Transverse colon (tissue), 4 donors: ENCODE measurements around the gene PPP1R10. TPM values are rescaled to one million over a fixed set of nuclear protein-coding genes. Genes with fewer than 3 reads are reported as not detected.
"Not testable (repeated sequence)": the region's sequence is repeated elsewhere in the genome, so short reads cannot be mapped to it uniquely, and the experiment has no call there.

ENCODE experiments used
- DNase-seq: peaks from one replicate; pipeline ENCODE4 v3.0.0-alpha.2; 2019
- H3K27ac ChIP-seq, 4 donors: fragments of 200-600 bp; sonication (generic); 2 replicates each; pipeline ENCODE4 v1.5.1; 2016 to 2018; ENCODE audit warnings: inconsistent platforms in 4 of 4
- H3K27me3 ChIP-seq: fragments of 200-600 bp; sonication (generic); 2 replicates; pipeline ENCODE4 v1.5.1; 2017; ENCODE audit warnings: inconsistent platforms
- H3K36me3 ChIP-seq, 4 donors: fragments of 200-600 bp; sonication (generic); 2 replicates each; pipeline ENCODE4 v1.5.1; 2017 to 2019; ENCODE audit warnings: inconsistent platforms in 4 of 4
- H3K4me1 ChIP-seq, 4 donors: fragments of 200-600 bp; sonication (generic); 2 replicates each; pipeline ENCODE4 v1.5.1; 2017 to 2020; ENCODE audit warnings: inconsistent platforms in 4 of 4
- H3K4me3 ChIP-seq, 4 donors: fragments of 200-600 bp; sonication (generic); 1 replicate in 1 of 4; 2 replicates in 3 of 4; pipeline versions ENCODE4 v1.5.1 to v1.6.1; 2017 to 2019; ENCODE audit warnings: inconsistent platforms in 4 of 4
- H3K9me3 ChIP-seq, 2 donors: fragments of 200-600 bp; sonication (generic); 2 replicates each; pipeline ENCODE4 v1.5.1; 2017 to 2019; ENCODE audit warnings: inconsistent platforms in 2 of 2
- CTCF ChIP-seq, 5 experiments: fragments of 200-600 bp in 3 of 5; fragments of 450-650 bp in 2 of 5; sonication (generic) in 3 of 5; IDR thresholded peaks; 1 replicate in 2 of 5; 2 replicates in 3 of 5; pipeline ENCODE4 v1.5.1; 2016 to 2017; ENCODE audit warnings: antibody characterized with exemption in 5 of 5, inconsistent platforms in 3 of 5, mild to moderate bottlenecking in 2 of 5, moderate library complexity in 1 of 5
- EP300 ChIP-seq: sonication (generic); formaldehyde crosslinking; IDR thresholded peaks from one replicate; pipeline ENCODE4 v1.6.1; 2017; ENCODE audit warnings: antibody characterized with exemption, low read depth
- POLR2A ChIP-seq: fragments of 450-650 bp; IDR thresholded peaks from one replicate; pipeline ENCODE4 v1.6.1; 2016; ENCODE audit warnings: antibody characterized with exemption, mild to moderate bottlenecking, moderate library complexity
- POLR2AphosphoS5 ChIP-seq, 3 donors: sonication (generic); formaldehyde crosslinking; IDR thresholded peaks; one replicate each; pipeline ENCODE4 v1.6.1; 2016; ENCODE audit warnings: antibody characterized with exemption in 3 of 3
- WGBS, 2 donors: methylation state at CpG; one replicate each; pipeline ENCODE4 v1.1.5; 2018; ENCODE audit warnings: low coverage in 1 of 2; 5-methylcytosine and 5-hydroxymethylcytosine counted together
- in situ Hi-C, 4 donors: fragments of 200-750 bp; cut with MboI; loops; one replicate each; pipeline versions ENCODE4 v1.15.0 to v1.15.1; 2017; ENCODE audit warnings: low sequenced_read_pairs in 3 of 4, low pct_ligation_motif_present in 1 of 4, low pct_unique_long_range_greater_than_20kb in 1 of 4
- intact Hi-C: fragments of 100-400 bp; cut with DNase I; formaldehyde crosslinking; loops from one replicate; pipeline ENCODE4 v1.15.1; 2023; ENCODE audit warnings: low total_unique reads
- total RNA-seq, 4 donors: library from RNA; depleted of rRNA; stranded (reverse); fragments of >200 nt; gene quantifications; one replicate each; pipeline ENCODE4 v1.1.0, GENCODE V29; 2016

PPP1R10 gene
- total RNA-seq: 10 to 100 TPM; 35.5 to 62.5 (median 53.8) TPM

GRCh38 chr6:30616811-30617564 lies at the start of gene PPP1R10:
Gene PPP1R10, minus strand, starts transcription at chr6:30617243. Its CDS starts 7,299 bp downstream, at chr6:30609944.
- in situ Hi-C loops: no loop called here
- Histone ChIP-seq H3K27ac (peak within 1 kb of the TSS; percentile 94 to 98 (median 96)), H3K4me1 (peaks cover 14 to 43% (median 36%) of the 10 kb centered on the region in 4 donors), H3K36me3 (peaks cover 0 to 33% (median 16%) of the 10 kb centered on the region in 4 donors), H3K9me3 (no peaks in the 10 kb centered on the region), H3K27me3 (no peaks in the 10 kb centered on the region), H3K4me3 (peak within 1 kb of the TSS; percentile 63 to 76 (median 70))
- intact Hi-C loops: loop anchor here (5.0 kb wide), 2 partner anchors 70 to 105 kb away; partner anchors contain the start of genes PPP1R18 and TUBB
- DNase-seq: peak; percentile 99
- 0% methylated on average over 14 to 40 of the region's 40 CpGs for WGBS, 2 donors
- no peak for TF ChIP-seq CTCF (IDR thresholded peaks at IDR 0.05)
- TF ChIP-seq POLR2A: peak; percentile 100
- TF ChIP-seq EP300: no peak
- TF ChIP-seq POLR2AphosphoS5 (IDR thresholded peaks at IDR 0.05): peak; percentile 100

- peaks cover 0 to 63% (median 30%) of the 10 kb centered on the region in 4 donors for H3K36me3 ChIP-seq
- H3K9me3 ChIP-seq, H3K4me1 ChIP-seq, DNase-seq, H3K4me3 ChIP-seq, H3K27ac ChIP-seq, H3K27me3 ChIP-seq, intact Hi-C loops, in situ Hi-C loops: not testable (repeated sequence)
- 73% methylated on average over 2 of the region's 2 CpGs; no CpG with 5 or more reads in 1 of the 2 donors for WGBS, 2 donors
Observed at GRCh38 chr6:30666300-30666699, 49.3 kb upstream of the PPP1R10 start.

GRCh38 chr6:30664994-30665767 lies 48.1 kb upstream of the PPP1R10 start:
- DNase-seq: no peak
- H3K4me3 ChIP-seq: no peak overlapping the region
- no peaks in the 10 kb centered on the region for H3K4me1 ChIP-seq
- no peaks in the 10 kb centered on the region for H3K27me3 ChIP-seq
- TF ChIP-seq EP300: no peak
- TF ChIP-seq POLR2AphosphoS5 (IDR thresholded peaks at IDR 0.05): no peak
- TF ChIP-seq CTCF (IDR thresholded peaks at IDR 0.05): no peak
- no peak for TF ChIP-seq POLR2A
- no peak overlapping the region for H3K27ac ChIP-seq
- in situ Hi-C loops (no loop called here), intact Hi-C loops (no loop called here)
- peaks cover 0 to 68% (median 32%) of the 10 kb centered on the region in 4 donors for H3K36me3 ChIP-seq
- WGBS, 2 donors: 93 to 95% methylated on average over 13 to 34 of the region's 34 CpGs
- no peaks in the 10 kb centered on the region for H3K9me3 ChIP-seq

GRCh38 chr6:30657922-30658321 lies 40.9 kb upstream of the PPP1R10 start:
- H3K4me1 ChIP-seq, H3K27ac ChIP-seq, H3K27me3 ChIP-seq, in situ Hi-C loops, intact Hi-C loops, H3K4me3 ChIP-seq, DNase-seq, H3K9me3 ChIP-seq: not testable (repeated sequence)
- peaks cover 0 to 74% (median 37%) of the 10 kb centered on the region in 4 donors for H3K36me3 ChIP-seq
- 91 to 100% methylated on average over 1 to 5 of the region's 5 CpGs for WGBS, 2 donors

GRCh38 chr6:30657454-30657853 lies 40.4 kb upstream of the PPP1R10 start:
- TF ChIP-seq EP300 (no peak), POLR2AphosphoS5 (IDR thresholded peaks at IDR 0.05) (no peak), CTCF (IDR thresholded peaks at IDR 0.05) (no peak), POLR2A (no peak)
- intact Hi-C loops (no loop called here), in situ Hi-C loops (no loop called here)
- H3K4me1 ChIP-seq: no peaks in the 10 kb centered on the region
- peaks cover 0 to 72% (median 37%) of the 10 kb centered on the region in 4 donors for H3K36me3 ChIP-seq
- H3K27ac ChIP-seq: no peak overlapping the region
- H3K27me3 ChIP-seq: no peaks in the 10 kb centered on the region
- H3K9me3 ChIP-seq: no peaks in the 10 kb centered on the region
- no peak for DNase-seq
- no peak overlapping the region for H3K4me3 ChIP-seq
